HG03159 (cell line): Measurements from ENCODE around the gene NR2C2.
A peak's percentile ranks its signal among the peaks of the same experiment; 100 is the strongest.

Source experiments
- ATAC-seq: cut with Tn5 transposase; IDR thresholded peaks from one replicate; pipeline ENCODE4 v1.9.1; 2021; ENCODE audit warnings: mild to moderate bottlenecking, moderate library complexity; ENCODE audit not compliant: unreplicated experiment

Gene NR2C2

GRCh38 chr3:15056676-15057404 is 109.5 kb downstream of the NR2C2 start:
- ATAC-seq: no peak

- no peak for ATAC-seq
Measured at GRCh38 chr3:15060029-15060428, 112.6 kb downstream of the NR2C2 start.

- ATAC-seq: no peak
Measured at GRCh38 chr3:15063238-15063637, 115.9 kb downstream of the NR2C2 start.

GRCh38 chr3:15063656-15064286 is 116.4 kb downstream of the NR2C2 start:
- no peak for ATAC-seq

GRCh38 chr3:15064299-15064834 is 117.0 kb downstream of the NR2C2 start:
- peak; percentile 11 for ATAC-seq

GRCh38 chr3:15064835-15065549 is 117.6 kb downstream of the NR2C2 start, which contains the start of gene MRPS25:
Gene MRPS25 (minus strand): TSS chr3:15065315. CDS start chr3:15065194, 121 bp downstream.
- peak; percentile 95 for ATAC-seq

- ATAC-seq: no peak
Measured at GRCh38 chr3:15065550-15066007, 118.2 kb downstream of the NR2C2 start.

- ATAC-seq: no peak
Measured at GRCh38 chr3:15066467-15066866, 119.1 kb downstream of the NR2C2 start.

- no peak for ATAC-seq
Measured at GRCh38 chr3:15069441-15069840, 122.1 kb downstream of the NR2C2 start.

GRCh38 chr3:15071699-15072098 is 124.3 kb downstream of the NR2C2 start:
- ATAC-seq: no peak

GRCh38 chr3:15074500-15074899 is 127.1 kb downstream of the NR2C2 start:
- no peak for ATAC-seq

GRCh38 chr3:15079091-15079490 is 131.7 kb downstream of the NR2C2 start:
- no peak for ATAC-seq

- no peak for ATAC-seq
Measured at GRCh38 chr3:15081960-15082664, 134.7 kb downstream of the NR2C2 start.

GRCh38 chr3:15083252-15083651 is 135.9 kb downstream of the NR2C2 start:
- no peak for ATAC-seq

- no peak for ATAC-seq
Measured at GRCh38 chr3:15086263-15086662, 138.9 kb downstream of the NR2C2 start.

GRCh38 chr3:15086699-15087098 is 139.3 kb downstream of the NR2C2 start:
- no peak for ATAC-seq

- ATAC-seq: no peak
Measured at GRCh38 chr3:15089201-15089600, 141.8 kb downstream of the NR2C2 start.

GRCh38 chr3:15091575-15091974 is 144.2 kb downstream of the NR2C2 start:
- ATAC-seq: no peak

- ATAC-seq: no peak
Measured at GRCh38 chr3:15092686-15093085, 145.3 kb downstream of the NR2C2 start.

GRCh38 chr3:15094187-15094875 is 146.9 kb downstream of the NR2C2 start:
- ATAC-seq: no peak
